K562 (cell line): ENCODE data around the gene POLR2L. TPM values are rescaled to one million over a fixed set of nuclear protein-coding genes. Genes with fewer than 3 reads are reported as not detected.

Experiments
- FOXK2 ChIP-seq, 2 experiments: fragments of 450-650 bp; IDR thresholded peaks in 1 of 2; conservative IDR thresholded peaks in 1 of 2; 2 replicates each; pipeline ENCODE4 v1.6.1; 2016; ENCODE audit warnings: low read depth in 2 of 2, mild to moderate bottlenecking in 1 of 2
- KDM1A ChIP-seq, 2 experiments: fragments of 450-650 bp; IDR thresholded peaks; 2 replicates each; pipeline ENCODE4 v1.6.1; 2016; ENCODE audit warnings: mild to moderate bottlenecking in 2 of 2
- L3MBTL2 ChIP-seq: fragments of 450-650 bp; IDR thresholded peaks from 2 replicates; pipeline ENCODE4 v1.6.1; 2016; ENCODE audit warnings: mild to moderate bottlenecking, moderate library complexity
- MGA ChIP-seq: fragments of 450-650 bp; IDR thresholded peaks from 2 replicates; pipeline ENCODE4 v1.6.1; 2016; ENCODE audit warnings: mild to moderate bottlenecking, moderate library complexity
- RNF219 ChIP-seq: fragments of 250-450 bp; sonication (Bioruptor Pico); IDR thresholded peaks from 2 replicates; pipeline ENCODE4 v1.5.0; 2022; ENCODE audit warnings: mild to moderate bottlenecking
- SIN3B ChIP-seq: fragments of 450-650 bp; IDR thresholded peaks from 2 replicates; pipeline ENCODE4 v1.6.1; 2017; ENCODE audit warnings: low read depth, mild to moderate bottlenecking, moderate library complexity
- SRSF9 ChIP-seq: fragments of 200-400 bp; formaldehyde crosslinking; IDR thresholded peaks from 2 replicates; pipeline ENCODE4 v1.6.1; 2017; ENCODE audit warnings: low read depth, low read length, borderline replicate concordance
- YY1 ChIP-seq, 3 experiments: IDR thresholded peaks; 2 replicates each; pipeline ENCODE4 v1.6.1; 2011; ENCODE audit warnings: low read length in 2 of 3, mild to moderate bottlenecking in 2 of 3, moderate library complexity in 2 of 3, borderline replicate concordance in 1 of 3, control low read depth in 1 of 3, low read depth in 1 of 3; ENCODE audit not compliant: insufficient read depth in 3 of 3, insufficient replicate concordance in 2 of 3, control insufficient read depth in 1 of 3, insufficient read length in 1 of 3; ENCODE audit errors: extremely low read depth in 1 of 3
- ZNF197 ChIP-seq: fragments of 200-800 bp; sonication (Bioruptor generic); IDR thresholded peaks from 2 replicates; pipeline ENCODE4 v1.6.1; 2016; ENCODE audit warnings: low read depth, missing genetic modification characterization, missing compliant biosample characterization
- ZNF830 ChIP-seq: fragments of 250-450 bp; sonication (Bioruptor Pico); IDR thresholded peaks from 2 replicates; pipeline ENCODE4 v1.5.0; 2021; ENCODE audit warnings: mild to moderate bottlenecking
- polyA plus RNA-seq, 8 experiments: library from polyadenylated mRNA; depleted of rRNA in 4 of 8; stranded (reverse) in 5 of 8; unstranded in 3 of 8; fragments of >200 nt; fragmentation: Nextera tagmentation in 2 of 8; fragmentation: Illumina TruSeq in 1 of 8; extraction: Ambion mirVana in 2 of 8; extraction: Trizol in 1 of 8; gene quantifications; 2 replicates each; pipeline versions ENCODE4 v1.2.1 to v1.2.3, GENCODE V29; 2011 to 2014; ENCODE audit warnings: inconsistent platforms in 1 of 8, missing spikeins in 1 of 8
- total RNA-seq, 7 experiments: library from RNA; depleted of rRNA in 6 of 7; stranded (reverse); fragments of >200 nt in 6 of 7; fragmentation: Illumina TruSeq in 2 of 7; extraction: Trizol in 2 of 7; gene quantifications; 2 replicates each; pipeline versions ENCODE4 v1.2.1 to v1.2.3, GENCODE V29; 2011 to 2021; ENCODE audit warnings: low replicate concordance in 1 of 7

The POLR2L gene
- total and polyA plus RNA-seq, 9 of the 15 experiments (the other 6 are each of a cell fraction or from before 2014, with no cell fraction given): 38.3 to 688 (median 108) TPM

DNA sequence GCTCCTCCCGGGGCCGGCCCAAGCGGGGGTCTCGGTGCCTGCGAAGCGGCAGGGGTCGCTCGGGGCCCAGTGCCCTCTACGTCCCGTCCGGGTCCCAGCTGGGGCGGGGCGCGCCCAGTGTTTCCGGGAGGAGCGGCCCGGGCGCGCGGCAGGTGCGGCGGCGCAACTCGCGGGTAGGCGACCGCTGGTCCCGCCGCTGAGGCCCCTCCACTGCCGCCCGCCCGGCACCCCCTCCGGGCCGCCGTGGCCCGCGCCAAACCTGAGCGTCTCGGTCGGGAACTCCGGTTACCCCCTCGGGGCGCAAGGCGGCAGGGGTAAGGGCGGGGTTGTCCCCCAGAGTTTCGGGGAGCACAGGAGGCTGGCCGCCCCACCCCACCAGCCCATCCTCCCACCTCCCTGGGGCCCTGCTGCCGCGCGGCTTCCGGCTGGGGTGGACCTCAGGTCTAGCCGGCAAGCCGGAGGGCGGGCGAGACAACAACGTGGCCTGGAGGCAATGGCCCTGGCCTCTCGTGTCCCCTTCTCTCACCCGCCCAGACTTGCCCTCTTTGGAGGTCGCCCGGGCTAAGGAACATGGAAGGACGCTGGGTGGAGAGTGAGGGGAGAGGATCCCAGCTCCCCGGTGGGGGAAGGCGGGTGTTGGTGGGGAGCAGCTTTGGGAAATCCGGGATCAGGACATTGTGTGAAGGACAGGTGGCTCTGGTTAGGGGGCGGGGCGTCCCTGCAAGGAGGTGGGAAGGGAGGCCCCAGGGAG is 15.0 kb downstream of the POLR2L start (continued):
- TF ChIP-seq MGA (no peak; the same call in none of the 2 replicates), L3MBTL2 (peak; percentile 83), FOXK2 (conservative IDR thresholded peaks at IDR 0.05 in 1 of 2, IDR thresholded peaks at IDR 0.05 in 1 of 2; ENCODE audit: low read depth in 2 of 2) (peak in 1 of 2 experiments; percentile 30; a peak in 1 of 4 replicates), KDM1A (IDR thresholded peaks at IDR 0.05) (no peak), ZNF830 (CRISPR knock-in tag) (0 out of 2 replicates have a peak, but pooled peaks have one; percentile 19), ZNF197 (no peak), SRSF9 (no peak), RNF219 (CRISPR knock-in tag) (no peak), SIN3B (no peak), YY1 (IDR thresholded peaks at IDR 0.05; ENCODE audit: borderline replicate concordance in 1 of 3, control insufficient read depth in 1 of 3, extremely low read depth in 1 of 3, insufficient read depth in 3 of 3, insufficient read length in 1 of 3, insufficient replicate concordance in 2 of 3, low read depth in 1 of 3, low read length in 2 of 3) (peak in 1 of 3 experiments; percentile 40)
